AG04450 (cell line): ENCODE data around the gene PIAS3. TPM values are rescaled to one million over a fixed set of nuclear protein-coding genes. Genes with fewer than 3 reads are reported as not detected.

Experiments used
- CTCF ChIA-PET: fragments of 300-600, 350-600 bp; formaldehyde crosslinking; extraction: SDS; loops from one replicate; lab custom pipeline; 2022; ENCODE audit warnings: antibody characterized with exemption, inconsistent platforms; lab: Charles Lee
- POLR2A ChIA-PET: fragments of 350-600 bp; formaldehyde crosslinking; extraction: SDS; loops from one replicate; lab custom pipeline; 2021; ENCODE audit warnings: antibody characterized with exemption, inconsistent platforms; lab: Yijun Ruan, JAX
- DNase-seq: peaks from one replicate; pipeline ENCODE4 v3.0.0-alpha.2; 2011; ENCODE audit warnings: low read depth, low spot score
- H3K27ac ChIP-seq: one replicate; pipeline ENCODE4 v1.5.1; 2012; ENCODE audit warnings: low read depth, low read length, control low read depth
- H3K27me3 ChIP-seq: one replicate; pipeline ENCODE4 v1.6.0; 2012; ENCODE audit warnings: low read length; ENCODE audit not compliant: control insufficient read depth, insufficient read depth
- H3K4me3 ChIP-seq: 2 replicates; pipeline ENCODE4 v1.5.1; 2011; ENCODE audit warnings: mild to moderate bottlenecking, low read depth, low read length, control low read depth
- H3K9me3 ChIP-seq: 2 replicates; pipeline ENCODE4 v1.5.1; 2012; ENCODE audit warnings: low read length; ENCODE audit not compliant: control insufficient read depth, insufficient read depth
- polyA plus RNA-seq: library from polyadenylated mRNA; depleted of rRNA; stranded (reverse); fragments of >200 nt; gene quantifications from 2 replicates; pipeline ENCODE4 v1.2.3, GENCODE V29; 2011
- TF ChIP-seq, protein P1 (sequence below): IDR thresholded peaks from 2 replicates; pipeline ENCODE4 v1.5.1; 2011; ENCODE audit warnings: low read depth, low read length, control low read depth, inconsistent platforms

PIAS3 gene
- polyA plus RNA-seq, 1 experiment = 29.2 TPM

GRCh38 chr1:145898756-145899155 lies 39.9 kb upstream of the PIAS3 start:
- no peak for DNase-seq
- POLR2A ChIA-PET = no interaction called here
- Histone ChIP-seq H3K27ac (no peak overlapping the region), H3K27me3 (no peaks in the 10 kb centered on the region), H3K9me3 (no peaks in the 10 kb centered on the region), H3K4me3 (no peak overlapping the region)
- TF ChIP-seq, protein P1, sequence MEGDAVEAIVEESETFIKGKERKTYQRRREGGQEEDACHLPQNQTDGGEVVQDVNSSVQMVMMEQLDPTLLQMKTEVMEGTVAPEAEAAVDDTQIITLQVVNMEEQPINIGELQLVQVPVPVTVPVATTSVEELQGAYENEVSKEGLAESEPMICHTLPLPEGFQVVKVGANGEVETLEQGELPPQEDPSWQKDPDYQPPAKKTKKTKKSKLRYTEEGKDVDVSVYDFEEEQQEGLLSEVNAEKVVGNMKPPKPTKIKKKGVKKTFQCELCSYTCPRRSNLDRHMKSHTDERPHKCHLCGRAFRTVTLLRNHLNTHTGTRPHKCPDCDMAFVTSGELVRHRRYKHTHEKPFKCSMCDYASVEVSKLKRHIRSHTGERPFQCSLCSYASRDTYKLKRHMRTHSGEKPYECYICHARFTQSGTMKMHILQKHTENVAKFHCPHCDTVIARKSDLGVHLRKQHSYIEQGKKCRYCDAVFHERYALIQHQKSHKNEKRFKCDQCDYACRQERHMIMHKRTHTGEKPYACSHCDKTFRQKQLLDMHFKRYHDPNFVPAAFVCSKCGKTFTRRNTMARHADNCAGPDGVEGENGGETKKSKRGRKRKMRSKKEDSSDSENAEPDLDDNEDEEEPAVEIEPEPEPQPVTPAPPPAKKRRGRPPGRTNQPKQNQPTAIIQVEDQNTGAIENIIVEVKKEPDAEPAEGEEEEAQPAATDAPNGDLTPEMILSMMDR = no peak
- CTCF ChIA-PET = interaction anchor here (1.8 kb wide), 1 partner anchor 10 kb away, joined by 9 read pairs; the partner anchor contains the start of gene ITGA10

- no peak overlapping the region for H3K4me3 ChIP-seq
- H3K27ac ChIP-seq = no peak overlapping the region
- no peak for DNase-seq
- no peaks in the 10 kb centered on the region for H3K27me3 ChIP-seq
- no peaks in the 10 kb centered on the region for H3K9me3 ChIP-seq
- ChIA-PET CTCF (interaction anchor here (1.8 kb wide), 1 partner anchor 11 kb away, joined by 9 read pairs; the partner anchor contains the start of gene ITGA10), POLR2A (no interaction called here)
- TF ChIP-seq, protein P1 = no peak
These were observed 39.1 kb upstream of the PIAS3 start for GRCh38 chr1:145897969-145898368.

DNA sequence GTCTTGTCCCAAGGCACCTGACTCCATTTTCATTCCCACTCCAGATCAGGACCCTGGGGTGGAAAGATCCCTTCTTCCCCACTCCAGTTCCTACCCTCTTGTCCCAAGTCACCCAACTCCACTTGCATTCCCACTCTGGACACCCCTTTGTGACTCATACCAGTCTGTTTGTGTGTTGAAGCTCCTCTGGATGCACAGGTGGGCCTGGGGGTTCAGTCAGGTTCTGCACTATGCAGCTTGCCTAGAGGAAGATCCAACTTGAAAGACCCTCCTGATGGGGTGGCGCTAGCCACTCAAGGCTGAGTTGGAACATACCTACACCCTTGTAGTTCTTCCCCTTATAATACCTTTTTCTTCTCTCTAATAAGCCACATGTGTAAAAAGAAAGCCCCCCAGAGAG lies 36.6 kb upstream of the PIAS3 start:
- Histone ChIP-seq H3K27me3 (no peaks in the 10 kb centered on the region), H3K4me3 (no peak overlapping the region), H3K27ac (no peak overlapping the region), H3K9me3 (no peaks in the 10 kb centered on the region)
- ChIA-PET POLR2A (interaction anchor here (1.0 kb wide), 1 partner anchor 12 kb away, joined by 7 read pairs; no protein-coding TSS in a partner anchor), CTCF (interaction anchor here (2.2 kb wide), 1 partner anchor 14 kb away, joined by 18 read pairs; the partner anchor contains the start of gene ITGA10)
- DNase-seq = no peak
- TF ChIP-seq, protein P1 = no peak

DNA sequence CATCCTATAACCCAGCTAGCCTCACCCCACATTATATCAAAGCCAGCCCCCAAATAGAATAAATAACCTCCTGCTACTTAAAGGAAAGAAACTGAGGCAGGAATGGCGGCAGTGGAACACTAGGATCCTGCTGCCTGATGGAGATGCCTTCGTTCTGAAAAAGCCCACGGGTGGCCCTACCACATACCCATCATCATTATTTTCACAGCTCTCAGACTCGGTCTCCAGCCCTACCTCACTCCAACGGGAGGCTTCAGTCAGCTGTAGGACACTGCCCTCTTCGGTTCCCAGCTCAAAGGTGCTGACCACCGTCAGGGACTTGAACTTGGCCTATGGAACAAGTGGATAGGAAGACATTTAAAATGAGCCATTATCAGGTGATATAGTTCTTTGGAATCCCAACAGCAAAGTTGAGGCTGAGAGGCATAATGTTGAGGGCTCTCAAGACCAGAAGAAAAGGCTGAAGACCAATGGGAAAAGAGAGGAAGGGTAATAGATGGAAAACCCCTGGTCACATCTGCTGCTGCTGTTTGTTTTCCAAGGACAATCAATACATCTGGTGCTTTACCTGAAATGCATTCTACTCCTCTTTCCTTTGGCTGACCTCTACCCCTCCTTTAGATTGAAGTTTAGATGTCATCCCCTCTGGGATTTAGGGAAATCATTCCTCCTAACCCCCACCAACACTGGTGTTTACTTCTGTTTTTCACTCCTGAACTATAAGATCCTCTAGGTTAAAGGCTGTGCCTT lies 34.6 kb upstream of the PIAS3 start:
- H3K4me3 ChIP-seq = no peak overlapping the region
- CTCF ChIA-PET = interaction anchor here (1.1 to 5.1 kb wide), 8 partner anchors 12 to 139 kb away, joined by 3 to 133 read pairs (median 20); partner anchors contain the start of genes ITGA10 and NUDT17
- H3K9me3 ChIP-seq = no peaks in the 10 kb centered on the region
- H3K27ac ChIP-seq = peak overlapping the region; percentile 99
- POLR2A ChIA-PET = interaction anchor here (2.4 to 2.5 kb wide), 2 partner anchors 25 to 35 kb away, joined by 15 to 25 read pairs; partner anchors contain the start of genes PEX11B and PIAS3
- no peaks in the 10 kb centered on the region for H3K27me3 ChIP-seq
- DNase-seq = no peak
- TF ChIP-seq, protein P1 = no peak
